ENCODE data around the gene SGCD.

The SGCD gene

GRCh38 chr5:156529892-156530291 is 202.9 kb downstream of the SGCD start:
- no peak overlapping the region for H3K14ac ChIP-seq (ENCODE audit: low read length in 2 of 2)
- H2BK15ac ChIP-seq (ENCODE audit: low read depth, poor library complexity, severe bottlenecking) = no peak overlapping the region

GRCh38 chr5:156531199-156531598 is 204.2 kb downstream of the SGCD start:
- Histone ChIP-seq H3K27ac (ENCODE audit: low read length, poor library complexity, severe bottlenecking) (no peak overlapping the region), H3K27me3 (ENCODE audit: control insufficient read depth in 1 of 2, insufficient read depth in 1 of 2, low read length in 2 of 2) (no peaks in the 10 kb centered on the region), H2BK15ac (ENCODE audit: low read depth, poor library complexity, severe bottlenecking) (no peak overlapping the region), H3K79me1 (replicated peaks; ENCODE audit: low read length, poor library complexity, severe bottlenecking) (no peaks in the 10 kb centered on the region), H3K36me3 (ENCODE audit: control insufficient read depth in 1 of 2, insufficient read depth in 2 of 2, low read depth in 1 of 2, low read length in 2 of 2) (no peaks in the 10 kb centered on the region), H3K4ac (ENCODE audit: low read depth in 1 of 2, low read length in 2 of 2) (no peak overlapping the region), H4K8ac (ENCODE audit: low read length) (no peak overlapping the region), H3K4me3 (ENCODE audit: insufficient read depth in 1 of 2, low read depth in 1 of 2, low read length in 2 of 2) (no peak overlapping the region), H3K4me1 (ENCODE audit: control insufficient read depth, insufficient read depth, low read depth, low read length) (no peaks in the 10 kb centered on the region), H3K14ac (ENCODE audit: low read length in 2 of 2) (no peak overlapping the region), H2BK120ac (ENCODE audit: low read depth, low read length) (no peak overlapping the region), H2BK12ac (ENCODE audit: low read length in 2 of 2) (no peak overlapping the region), H2BK5ac (ENCODE audit: low read depth, low read length, poor library complexity, severe bottlenecking) (no peak overlapping the region), H2AK5ac (ENCODE audit: low read length, severe bottlenecking) (no peak overlapping the region), H3K9ac (ENCODE audit: low read length) (no peak overlapping the region), H4K91ac (ENCODE audit: low read length) (no peak overlapping the region), H3K18ac (ENCODE audit: low read depth in 1 of 2, low read length in 2 of 2) (no peak overlapping the region), H2AFZ (ENCODE audit: low read depth, low read length) (no peak overlapping the region), H3K23ac (ENCODE audit: low read length in 2 of 2) (no peak overlapping the region), H3K4me2 (ENCODE audit: low read length, poor library complexity, severe bottlenecking) (no peak overlapping the region), H3K9me3 (ENCODE audit: control insufficient read depth, low read length) (no peaks in the 10 kb centered on the region)
- 94% methylated on average over 2 of the region's 2 CpGs for WGBS
- no peak for DNase-seq

More at GRCh38 chr5:156529892-156530291, 202.9 kb downstream of the SGCD start:
- no CpG with 5 or more reads among the region's 1 CpG for WGBS
- H3K4me2 ChIP-seq (ENCODE audit: low read length, poor library complexity, severe bottlenecking) = no peak overlapping the region
- H3K23ac ChIP-seq (ENCODE audit: low read length in 2 of 2) = no peak overlapping the region
- H2BK12ac ChIP-seq (ENCODE audit: low read length in 2 of 2) = no peak overlapping the region
- H3K9ac ChIP-seq (ENCODE audit: low read length) = no peak overlapping the region
- H3K27ac ChIP-seq (ENCODE audit: low read length, poor library complexity, severe bottlenecking) = no peak overlapping the region
- H3K4me1 ChIP-seq (ENCODE audit: control insufficient read depth, insufficient read depth, low read depth, low read length) = no peaks in the 10 kb centered on the region
- peak; percentile 19 for DNase-seq
- H4K91ac ChIP-seq (ENCODE audit: low read length) = no peak overlapping the region
- no peak overlapping the region for H3K18ac ChIP-seq (ENCODE audit: low read depth in 1 of 2, low read length in 2 of 2)
- H3K4me3 ChIP-seq (ENCODE audit: insufficient read depth in 1 of 2, low read depth in 1 of 2, low read length in 2 of 2) = no peak overlapping the region
- H2AFZ ChIP-seq (ENCODE audit: low read depth, low read length) = no peak overlapping the region
- no peaks in the 10 kb centered on the region for H3K9me3 ChIP-seq (ENCODE audit: control insufficient read depth, low read length)
- no peaks in the 10 kb centered on the region for H3K79me1 ChIP-seq (replicated peaks; ENCODE audit: low read length, poor library complexity, severe bottlenecking)
- H4K8ac ChIP-seq (ENCODE audit: low read length) = no peak overlapping the region
- no peaks in the 10 kb centered on the region for H3K36me3 ChIP-seq (ENCODE audit: control insufficient read depth in 1 of 2, insufficient read depth in 2 of 2, low read depth in 1 of 2, low read length in 2 of 2)
- H2BK120ac ChIP-seq (ENCODE audit: low read depth, low read length) = no peak overlapping the region
- H2BK5ac ChIP-seq (ENCODE audit: low read depth, low read length, poor library complexity, severe bottlenecking) = no peak overlapping the region
- no peak overlapping the region for H2AK5ac ChIP-seq (ENCODE audit: low read length, severe bottlenecking)
- no peaks in the 10 kb centered on the region for H3K27me3 ChIP-seq (ENCODE audit: control insufficient read depth in 1 of 2, insufficient read depth in 1 of 2, low read length in 2 of 2)
- H3K4ac ChIP-seq (ENCODE audit: low read depth in 1 of 2, low read length in 2 of 2) = no peak overlapping the region

GRCh38 chr5:156532921-156533320 is 206.0 kb downstream of the SGCD start:
- Histone ChIP-seq H3K27ac (ENCODE audit: low read length, poor library complexity, severe bottlenecking) (no peak overlapping the region), H3K4me3 (ENCODE audit: insufficient read depth in 1 of 2, low read depth in 1 of 2, low read length in 2 of 2) (no peak overlapping the region), H3K4ac (ENCODE audit: low read depth in 1 of 2, low read length in 2 of 2) (no peak overlapping the region), H3K27me3 (ENCODE audit: control insufficient read depth in 1 of 2, insufficient read depth in 1 of 2, low read length in 2 of 2) (no peaks in the 10 kb centered on the region), H2AK5ac (ENCODE audit: low read length, severe bottlenecking) (no peak overlapping the region), H2BK5ac (ENCODE audit: low read depth, low read length, poor library complexity, severe bottlenecking) (no peak overlapping the region), H3K79me1 (replicated peaks; ENCODE audit: low read length, poor library complexity, severe bottlenecking) (no peaks in the 10 kb centered on the region), H3K4me2 (ENCODE audit: low read length, poor library complexity, severe bottlenecking) (no peak overlapping the region), H2BK12ac (ENCODE audit: low read length in 2 of 2) (no peak overlapping the region), H2AFZ (ENCODE audit: low read depth, low read length) (no peak overlapping the region), H3K9ac (ENCODE audit: low read length) (no peak overlapping the region), H4K8ac (ENCODE audit: low read length) (no peak overlapping the region), H2BK15ac (ENCODE audit: low read depth, poor library complexity, severe bottlenecking) (no peak overlapping the region), H3K14ac (ENCODE audit: low read length in 2 of 2) (no peak overlapping the region), H4K91ac (ENCODE audit: low read length) (no peak overlapping the region), H3K4me1 (ENCODE audit: control insufficient read depth, insufficient read depth, low read depth, low read length) (no peaks in the 10 kb centered on the region), H3K23ac (ENCODE audit: low read length in 2 of 2) (no peak overlapping the region), H3K36me3 (ENCODE audit: control insufficient read depth in 1 of 2, insufficient read depth in 2 of 2, low read depth in 1 of 2, low read length in 2 of 2) (no peaks in the 10 kb centered on the region), H3K9me3 (ENCODE audit: control insufficient read depth, low read length) (no peaks in the 10 kb centered on the region), H2BK120ac (ENCODE audit: low read depth, low read length) (no peak overlapping the region), H3K18ac (ENCODE audit: low read depth in 1 of 2, low read length in 2 of 2) (no peak overlapping the region)
- 88% methylated on average over 3 of the region's 4 CpGs for WGBS
- DNase-seq = no peak

GRCh38 chr5:156534085-156534484 is 207.1 kb downstream of the SGCD start:
- 70% methylated on average over 2 of the region's 2 CpGs for WGBS

More at GRCh38 chr5:156534085-156534484, 207.1 kb downstream of the SGCD start:
- H4K91ac ChIP-seq (ENCODE audit: low read length) = no peak overlapping the region
- H3K18ac ChIP-seq (ENCODE audit: low read depth in 1 of 2, low read length in 2 of 2) = no peak overlapping the region
- H3K27me3 ChIP-seq (ENCODE audit: control insufficient read depth in 1 of 2, insufficient read depth in 1 of 2, low read length in 2 of 2) = no peaks in the 10 kb centered on the region
- H3K23ac ChIP-seq (ENCODE audit: low read length in 2 of 2) = no peak overlapping the region
- no peak overlapping the region for H2BK12ac ChIP-seq (ENCODE audit: low read length in 2 of 2)
- H3K4ac ChIP-seq (ENCODE audit: low read depth in 1 of 2, low read length in 2 of 2) = no peak overlapping the region
- H3K79me1 ChIP-seq (replicated peaks; ENCODE audit: low read length, poor library complexity, severe bottlenecking) = no peaks in the 10 kb centered on the region
- H2BK120ac ChIP-seq (ENCODE audit: low read depth, low read length) = no peak overlapping the region
- H3K9me3 ChIP-seq (ENCODE audit: control insufficient read depth, low read length) = no peaks in the 10 kb centered on the region
- no peak overlapping the region for H3K4me2 ChIP-seq (ENCODE audit: low read length, poor library complexity, severe bottlenecking)
- no peak overlapping the region for H3K9ac ChIP-seq (ENCODE audit: low read length)
- no peak overlapping the region for H2AK5ac ChIP-seq (ENCODE audit: low read length, severe bottlenecking)
- no peak overlapping the region for H2BK5ac ChIP-seq (ENCODE audit: low read depth, low read length, poor library complexity, severe bottlenecking)
- peak overlapping the region in 1 of 2 experiments; percentile 7 for H3K4me3 ChIP-seq (ENCODE audit: insufficient read depth in 1 of 2, low read depth in 1 of 2, low read length in 2 of 2)
- H2AFZ ChIP-seq (ENCODE audit: low read depth, low read length) = no peak overlapping the region
- H3K14ac ChIP-seq (ENCODE audit: low read length in 2 of 2) = no peak overlapping the region
- H3K27ac ChIP-seq (ENCODE audit: low read length, poor library complexity, severe bottlenecking) = no peak overlapping the region
- H2BK15ac ChIP-seq (ENCODE audit: low read depth, poor library complexity, severe bottlenecking) = no peak overlapping the region
- H3K36me3 ChIP-seq (ENCODE audit: control insufficient read depth in 1 of 2, insufficient read depth in 2 of 2, low read depth in 1 of 2, low read length in 2 of 2) = no peaks in the 10 kb centered on the region
- no peaks in the 10 kb centered on the region for H3K4me1 ChIP-seq (ENCODE audit: control insufficient read depth, insufficient read depth, low read depth, low read length)
- H4K8ac ChIP-seq (ENCODE audit: low read length) = no peak overlapping the region
- no peak for DNase-seq

Measured in mesenchymal stem cell (in vitro differentiated cells and primary cell).